HepG2 (cell line): ENCODE measurements around the gene FITM1. TPM values are rescaled to one million over a fixed set of nuclear protein-coding genes. Genes with fewer than 3 reads are reported as not detected.
A peak's percentile ranks its signal among the peaks of the same experiment; 100 is the strongest.

Source experiments
- FOXO1 ChIP-seq: sonication (generic); formaldehyde crosslinking; IDR thresholded peaks from 2 replicates; pipeline ENCODE4 v1.4.0; 2020; ENCODE audit warnings: missing genetic modification reagents
- GABPB1 ChIP-seq: IDR thresholded peaks from 2 replicates; pipeline ENCODE4 v1.6.1; 2016; ENCODE audit warnings: mild to moderate bottlenecking, missing genetic modification reagents, moderate library complexity, missing compliant biosample characterization
- GTF3A ChIP-seq: sonication (generic); formaldehyde crosslinking; conservative IDR thresholded peaks from 2 replicates; pipeline ENCODE4 v1.4.0; 2020; ENCODE audit warnings: mild to moderate bottlenecking, missing genetic modification reagents
- NAIF1 ChIP-seq: sonication (generic); formaldehyde crosslinking; IDR thresholded peaks from 2 replicates; pipeline ENCODE4 v1.5.0; 2020; ENCODE audit warnings: mild to moderate bottlenecking, missing genetic modification reagents, borderline replicate concordance
- PAX8 ChIP-seq: sonication (generic); formaldehyde crosslinking; IDR thresholded peaks from 2 replicates; pipeline ENCODE4 v1.8.0; 2022; ENCODE audit warnings: mild to moderate bottlenecking, missing genetic modification reagents, borderline replicate concordance
- ZFP37 ChIP-seq: sonication (generic); formaldehyde crosslinking; IDR thresholded peaks from 2 replicates; pipeline ENCODE4 v1.4.0; 2020; ENCODE audit warnings: missing genetic modification reagents, borderline replicate concordance
- ZNF552 ChIP-seq: sonication (generic); formaldehyde crosslinking; IDR thresholded peaks from 2 replicates; pipeline ENCODE4 v1.9.0; 2022; ENCODE audit warnings: missing genetic modification reagents, mild to moderate bottlenecking, borderline replicate concordance
- ZNF768 ChIP-seq: sonication (generic); formaldehyde crosslinking; IDR thresholded peaks from 2 replicates; pipeline ENCODE4 v1.4.0; 2020; ENCODE audit warnings: missing genetic modification reagents
- ZNF781 ChIP-seq: sonication (generic); formaldehyde crosslinking; IDR thresholded peaks from 2 replicates; pipeline ENCODE4 v1.5.1; 2020; ENCODE audit warnings: borderline replicate concordance, mild to moderate bottlenecking, missing genetic modification reagents; ENCODE audit errors: not compliant biosample characterization
- ZNF782 ChIP-seq: sonication (generic); formaldehyde crosslinking; IDR thresholded peaks from 2 replicates; pipeline ENCODE4 v1.4.0; 2020; ENCODE audit warnings: missing genetic modification reagents, mild to moderate bottlenecking, borderline replicate concordance
- polyA plus RNA-seq, 8 experiments: library from polyadenylated mRNA; depleted of rRNA in 3 of 8; stranded (reverse) in 7 of 8; unstranded in 1 of 8; fragments of >200 nt; fragmentation: Illumina TruSeq in 4 of 8; extraction: Trizol in 4 of 8; gene quantifications; 2 replicates each; pipeline versions ENCODE4 v1.2.1 to v1.2.3, GENCODE V29; 2011 to 2016; ENCODE audit warnings: low read depth in 4 of 8, missing spikeins in 1 of 8, mixed read lengths in 1 of 8; ENCODE audit not compliant: insufficient read depth in 1 of 8
- total RNA-seq, 5 experiments: library from RNA; depleted of rRNA; stranded (reverse); fragments of >200 nt; fragmentation: Illumina TruSeq; extraction: Trizol; gene quantifications; 2 replicates each; pipeline ENCODE4 v1.2.3, GENCODE V29; 2016; ENCODE audit warnings: low read depth in 1 of 5
- TF ChIP-seq, protein P1 (sequence below): sonication (generic); formaldehyde crosslinking; IDR thresholded peaks from 2 replicates; pipeline ENCODE4 v1.5.0; 2020; ENCODE audit warnings: mild to moderate bottlenecking, missing genetic modification reagents, borderline replicate concordance
- TF ChIP-seq, protein P2 (sequence below): sonication (generic); formaldehyde crosslinking; IDR thresholded peaks from 2 replicates; pipeline ENCODE4 v1.4.0; 2020; ENCODE audit warnings: mild to moderate bottlenecking, missing genetic modification reagents, borderline replicate concordance
- TF ChIP-seq, protein P3 (sequence below): sonication (generic); formaldehyde crosslinking; IDR thresholded peaks from 2 replicates; pipeline ENCODE4 v1.8.1; 2022; ENCODE audit warnings: mild to moderate bottlenecking, missing genetic modification reagents

Gene FITM1
- total and polyA plus RNA-seq, 2 of the 13 experiments (the other 11 are each of a cell fraction or from before 2014, with no cell fraction given), result 2.7 to 5.8 TPM

GRCh38 chr14:24092505-24093206, 37.8 kb upstream of the FITM1 start (continued):
- TF ChIP-seq, protein P1, sequence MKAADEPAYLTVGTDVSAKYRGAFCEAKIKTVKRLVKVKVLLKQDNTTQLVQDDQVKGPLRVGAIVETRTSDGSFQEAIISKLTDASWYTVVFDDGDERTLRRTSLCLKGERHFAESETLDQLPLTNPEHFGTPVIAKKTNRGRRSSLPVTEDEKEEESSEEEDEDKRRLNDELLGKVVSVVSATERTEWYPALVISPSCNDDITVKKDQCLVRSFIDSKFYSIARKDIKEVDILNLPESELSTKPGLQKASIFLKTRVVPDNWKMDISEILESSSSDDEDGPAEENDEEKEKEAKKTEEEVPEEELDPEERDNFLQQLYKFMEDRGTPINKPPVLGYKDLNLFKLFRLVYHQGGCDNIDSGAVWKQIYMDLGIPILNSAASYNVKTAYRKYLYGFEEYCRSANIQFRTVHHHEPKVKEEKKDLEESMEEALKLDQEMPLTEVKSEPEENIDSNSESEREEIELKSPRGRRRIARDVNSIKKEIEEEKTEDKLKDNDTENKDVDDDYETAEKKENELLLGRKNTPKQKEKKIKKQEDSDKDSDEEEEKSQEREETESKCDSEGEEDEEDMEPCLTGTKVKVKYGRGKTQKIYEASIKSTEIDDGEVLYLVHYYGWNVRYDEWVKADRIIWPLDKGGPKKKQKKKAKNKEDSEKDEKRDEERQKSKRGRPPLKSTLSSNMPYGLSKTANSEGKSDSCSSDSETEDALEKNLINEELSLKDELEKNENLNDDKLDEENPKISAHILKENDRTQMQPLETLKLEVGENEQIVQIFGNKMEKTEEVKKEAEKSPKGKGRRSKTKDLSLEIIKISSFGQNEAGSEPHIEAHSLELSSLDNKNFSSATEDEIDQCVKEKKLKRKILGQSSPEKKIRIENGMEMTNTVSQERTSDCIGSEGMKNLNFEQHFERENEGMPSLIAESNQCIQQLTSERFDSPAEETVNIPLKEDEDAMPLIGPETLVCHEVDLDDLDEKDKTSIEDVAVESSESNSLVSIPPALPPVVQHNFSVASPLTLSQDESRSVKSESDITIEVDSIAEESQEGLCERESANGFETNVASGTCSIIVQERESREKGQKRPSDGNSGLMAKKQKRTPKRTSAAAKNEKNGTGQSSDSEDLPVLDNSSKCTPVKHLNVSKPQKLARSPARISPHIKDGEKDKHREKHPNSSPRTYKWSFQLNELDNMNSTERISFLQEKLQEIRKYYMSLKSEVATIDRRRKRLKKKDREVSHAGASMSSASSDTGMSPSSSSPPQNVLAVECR (CRISPR knock-in tag), result no peak
- TF ChIP-seq ZFP37, result no peak
- no peak for TF ChIP-seq ZNF552 (CRISPR knock-in tag)
- 0 out of 2 replicates have a peak, but pooled peaks have one; percentile 60 for TF ChIP-seq PAX8
- TF ChIP-seq, protein P2, sequence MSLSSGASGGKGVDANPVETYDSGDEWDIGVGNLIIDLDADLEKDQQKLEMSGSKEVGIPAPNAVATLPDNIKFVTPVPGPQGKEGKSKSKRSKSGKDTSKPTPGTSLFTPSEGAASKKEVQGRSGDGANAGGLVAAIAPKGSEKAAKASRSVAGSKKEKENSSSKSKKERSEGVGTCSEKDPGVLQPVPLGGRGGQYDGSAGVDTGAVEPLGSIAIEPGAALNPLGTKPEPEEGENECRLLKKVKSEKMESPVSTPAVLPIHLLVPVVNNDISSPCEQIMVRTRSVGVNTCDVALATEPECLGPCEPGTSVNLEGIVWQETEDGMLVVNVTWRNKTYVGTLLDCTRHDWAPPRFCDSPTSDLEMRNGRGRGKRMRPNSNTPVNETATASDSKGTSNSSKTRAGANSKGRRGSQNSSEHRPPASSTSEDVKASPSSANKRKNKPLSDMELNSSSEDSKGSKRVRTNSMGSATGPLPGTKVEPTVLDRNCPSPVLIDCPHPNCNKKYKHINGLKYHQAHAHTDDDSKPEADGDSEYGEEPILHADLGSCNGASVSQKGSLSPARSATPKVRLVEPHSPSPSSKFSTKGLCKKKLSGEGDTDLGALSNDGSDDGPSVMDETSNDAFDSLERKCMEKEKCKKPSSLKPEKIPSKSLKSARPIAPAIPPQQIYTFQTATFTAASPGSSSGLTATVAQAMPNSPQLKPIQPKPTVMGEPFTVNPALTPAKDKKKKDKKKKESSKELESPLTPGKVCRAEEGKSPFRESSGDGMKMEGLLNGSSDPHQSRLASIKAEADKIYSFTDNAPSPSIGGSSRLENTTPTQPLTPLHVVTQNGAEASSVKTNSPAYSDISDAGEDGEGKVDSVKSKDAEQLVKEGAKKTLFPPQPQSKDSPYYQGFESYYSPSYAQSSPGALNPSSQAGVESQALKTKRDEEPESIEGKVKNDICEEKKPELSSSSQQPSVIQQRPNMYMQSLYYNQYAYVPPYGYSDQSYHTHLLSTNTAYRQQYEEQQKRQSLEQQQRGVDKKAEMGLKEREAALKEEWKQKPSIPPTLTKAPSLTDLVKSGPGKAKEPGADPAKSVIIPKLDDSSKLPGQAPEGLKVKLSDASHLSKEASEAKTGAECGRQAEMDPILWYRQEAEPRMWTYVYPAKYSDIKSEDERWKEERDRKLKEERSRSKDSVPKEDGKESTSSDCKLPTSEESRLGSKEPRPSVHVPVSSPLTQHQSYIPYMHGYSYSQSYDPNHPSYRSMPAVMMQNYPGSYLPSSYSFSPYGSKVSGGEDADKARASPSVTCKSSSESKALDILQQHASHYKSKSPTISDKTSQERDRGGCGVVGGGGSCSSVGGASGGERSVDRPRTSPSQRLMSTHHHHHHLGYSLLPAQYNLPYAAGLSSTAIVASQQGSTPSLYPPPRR (CRISPR knock-in tag), result 0 out of 2 replicates have a peak, but pooled peaks have one; percentile 47
- no peak for TF ChIP-seq GABPB1
- no peak for TF ChIP-seq NAIF1
- TF ChIP-seq, protein P3, sequence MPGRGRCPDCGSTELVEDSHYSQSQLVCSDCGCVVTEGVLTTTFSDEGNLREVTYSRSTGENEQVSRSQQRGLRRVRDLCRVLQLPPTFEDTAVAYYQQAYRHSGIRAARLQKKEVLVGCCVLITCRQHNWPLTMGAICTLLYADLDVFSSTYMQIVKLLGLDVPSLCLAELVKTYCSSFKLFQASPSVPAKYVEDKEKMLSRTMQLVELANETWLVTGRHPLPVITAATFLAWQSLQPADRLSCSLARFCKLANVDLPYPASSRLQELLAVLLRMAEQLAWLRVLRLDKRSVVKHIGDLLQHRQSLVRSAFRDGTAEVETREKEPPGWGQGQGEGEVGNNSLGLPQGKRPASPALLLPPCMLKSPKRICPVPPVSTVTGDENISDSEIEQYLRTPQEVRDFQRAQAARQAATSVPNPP (CRISPR knock-in tag), result peak; percentile 5; the same call in 1 of the 2 replicates
- peak; percentile 40; the same call in 1 of the 2 replicates for TF ChIP-seq ZNF782 (CRISPR knock-in tag)
- TF ChIP-seq ZNF768 (CRISPR knock-in tag), result no peak
- TF ChIP-seq GTF3A, result no peak
- TF ChIP-seq ZNF781 (CRISPR knock-in tag), result peak; percentile 17
- TF ChIP-seq FOXO1 (CRISPR knock-in tag), result peak; percentile 31; the same call in 1 of the 2 replicates
